Measurements from ENCODE around the gene CD2AP.

- TF ChIP-seq CTCF (IDR thresholded peaks at IDR 0.05; ENCODE audit: poor library complexity) = no peak
- TF ChIP-seq EZH2phosphoT487 (IDR thresholded peaks at IDR 0.05; ENCODE audit: low read depth, severe bottlenecking, unreplicated experiment) = no peak
- TF ChIP-seq EZH2 (IDR thresholded peaks at IDR 0.05; ENCODE audit: borderline replicate concordance) = no peak
These were observed 13.1 kb downstream of the CD2AP start for GRCh38 chr6:47490676-47491075.
